Measurements from ENCODE around the gene ABCC11.

- TF ChIP-seq, protein P1, sequence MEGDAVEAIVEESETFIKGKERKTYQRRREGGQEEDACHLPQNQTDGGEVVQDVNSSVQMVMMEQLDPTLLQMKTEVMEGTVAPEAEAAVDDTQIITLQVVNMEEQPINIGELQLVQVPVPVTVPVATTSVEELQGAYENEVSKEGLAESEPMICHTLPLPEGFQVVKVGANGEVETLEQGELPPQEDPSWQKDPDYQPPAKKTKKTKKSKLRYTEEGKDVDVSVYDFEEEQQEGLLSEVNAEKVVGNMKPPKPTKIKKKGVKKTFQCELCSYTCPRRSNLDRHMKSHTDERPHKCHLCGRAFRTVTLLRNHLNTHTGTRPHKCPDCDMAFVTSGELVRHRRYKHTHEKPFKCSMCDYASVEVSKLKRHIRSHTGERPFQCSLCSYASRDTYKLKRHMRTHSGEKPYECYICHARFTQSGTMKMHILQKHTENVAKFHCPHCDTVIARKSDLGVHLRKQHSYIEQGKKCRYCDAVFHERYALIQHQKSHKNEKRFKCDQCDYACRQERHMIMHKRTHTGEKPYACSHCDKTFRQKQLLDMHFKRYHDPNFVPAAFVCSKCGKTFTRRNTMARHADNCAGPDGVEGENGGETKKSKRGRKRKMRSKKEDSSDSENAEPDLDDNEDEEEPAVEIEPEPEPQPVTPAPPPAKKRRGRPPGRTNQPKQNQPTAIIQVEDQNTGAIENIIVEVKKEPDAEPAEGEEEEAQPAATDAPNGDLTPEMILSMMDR (IDR thresholded peaks at IDR 0.05), result no peak
- no peak for TF ChIP-seq HMGXB4 (CRISPR knock-in tag; IDR thresholded peaks at IDR 0.05; ENCODE audit: borderline replicate concordance)
- TF ChIP-seq SMC3 (IDR thresholded peaks at IDR 0.05), result no peak
- no peak for TF ChIP-seq CEBPB (IDR thresholded peaks at IDR 0.05)
- no peak for TF ChIP-seq PHF8 (IDR thresholded peaks at IDR 0.05; ENCODE audit: borderline replicate concordance, low read depth)
- no peak for TF ChIP-seq ZFP36 (IDR thresholded peaks at IDR 0.05; ENCODE audit: borderline replicate concordance, partially characterized antibody)
- TF ChIP-seq CBX8 (IDR thresholded peaks at IDR 0.05), result no peak
Observed at GRCh38 chr16:48139517-48139916, 107.8 kb downstream of the ABCC11 start.
